Femur (tissue), 1 donor: ENCODE measurements around the gene DLL3.

Experiments
- DNase-seq: peaks from one replicate; pipeline ENCODE4 v3.0.0-alpha.2; 2017

The DLL3 gene

DNA sequence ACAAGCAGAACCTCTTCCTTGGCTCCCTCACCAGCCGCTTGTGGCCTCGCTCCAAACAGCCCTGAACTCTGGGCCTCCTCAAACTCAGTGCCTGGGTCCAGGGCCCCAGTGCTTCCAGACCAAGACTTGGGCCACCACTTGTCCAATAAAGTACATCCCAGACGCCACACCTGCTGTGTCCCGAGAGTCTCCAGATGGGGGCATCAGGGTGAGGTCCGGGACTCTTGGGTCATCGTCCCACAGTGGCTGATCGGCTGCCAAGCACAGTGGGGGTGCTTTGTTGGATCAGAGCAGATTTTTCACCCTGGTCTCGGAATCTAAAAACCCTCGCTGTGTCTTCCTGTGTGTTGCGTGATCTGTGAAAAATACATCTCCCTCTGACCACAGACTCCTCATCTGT, 9.0 kb upstream of the DLL3 start:
- no peak for DNase-seq

DNA sequence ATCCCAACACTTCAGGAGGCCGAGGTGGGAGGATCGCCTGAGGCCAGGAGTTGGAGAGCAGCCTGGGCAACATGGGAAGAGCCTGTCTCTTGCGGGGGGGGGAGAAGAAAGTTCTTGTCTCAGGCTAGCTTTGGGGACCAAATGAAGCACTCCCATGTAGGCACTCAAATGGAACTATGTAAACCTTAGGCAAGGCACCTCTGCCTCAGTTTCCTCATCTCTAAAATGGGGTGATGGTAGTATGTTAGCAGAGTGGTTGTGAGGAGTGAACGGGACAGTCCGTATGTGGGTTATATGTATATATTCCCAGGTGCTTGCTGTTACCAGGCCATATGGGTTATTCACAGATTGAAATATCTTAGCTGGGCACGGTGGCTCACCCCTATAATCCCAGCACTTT, 6.5 kb upstream of the DLL3 start:
- DNase-seq = no peak

GRCh38 chr19:39492788-39493187, 6.0 kb upstream of the DLL3 start:
- DNase-seq = no peak

DNA sequence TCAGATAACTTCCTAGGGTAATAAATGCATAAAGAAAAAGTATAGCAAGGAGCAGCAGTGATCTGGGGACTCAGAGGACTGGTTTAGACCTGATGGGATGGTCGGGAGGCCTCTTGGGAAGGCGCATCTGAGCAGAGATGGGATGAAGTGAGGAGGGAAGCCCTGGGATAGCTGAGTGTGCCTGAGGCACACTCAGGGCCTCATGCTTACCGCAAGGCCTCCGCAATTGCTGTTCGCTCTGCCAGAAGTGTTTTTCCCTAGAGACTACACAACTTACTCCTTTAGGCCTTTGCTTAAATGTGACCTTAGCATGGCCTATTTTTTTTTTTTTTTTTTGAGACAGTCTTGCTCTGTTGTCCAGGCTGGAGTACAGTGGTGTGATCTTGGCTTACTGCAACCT, 4.1 kb upstream of the DLL3 start:
- no peak for DNase-seq

GRCh38 chr19:39496063-39496462, 2.7 kb upstream of the DLL3 start:
- no peak for DNase-seq

DNA sequence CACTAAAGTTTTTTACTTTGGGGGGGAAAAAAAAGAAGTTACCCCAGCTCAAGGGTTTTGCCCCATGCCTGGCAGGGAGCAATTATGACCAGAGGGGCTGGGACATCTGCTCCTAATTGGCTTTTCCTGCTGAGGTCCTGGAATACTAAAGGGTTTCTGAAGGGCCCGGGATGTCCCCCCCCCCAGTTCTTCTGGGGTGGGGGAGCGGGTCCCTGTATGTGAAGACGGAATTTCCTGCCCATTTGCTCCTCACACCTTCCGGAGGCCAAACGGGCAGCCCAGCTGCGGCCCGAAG, 1.1 kb upstream of the DLL3 start:
- no peak for DNase-seq

DNA sequence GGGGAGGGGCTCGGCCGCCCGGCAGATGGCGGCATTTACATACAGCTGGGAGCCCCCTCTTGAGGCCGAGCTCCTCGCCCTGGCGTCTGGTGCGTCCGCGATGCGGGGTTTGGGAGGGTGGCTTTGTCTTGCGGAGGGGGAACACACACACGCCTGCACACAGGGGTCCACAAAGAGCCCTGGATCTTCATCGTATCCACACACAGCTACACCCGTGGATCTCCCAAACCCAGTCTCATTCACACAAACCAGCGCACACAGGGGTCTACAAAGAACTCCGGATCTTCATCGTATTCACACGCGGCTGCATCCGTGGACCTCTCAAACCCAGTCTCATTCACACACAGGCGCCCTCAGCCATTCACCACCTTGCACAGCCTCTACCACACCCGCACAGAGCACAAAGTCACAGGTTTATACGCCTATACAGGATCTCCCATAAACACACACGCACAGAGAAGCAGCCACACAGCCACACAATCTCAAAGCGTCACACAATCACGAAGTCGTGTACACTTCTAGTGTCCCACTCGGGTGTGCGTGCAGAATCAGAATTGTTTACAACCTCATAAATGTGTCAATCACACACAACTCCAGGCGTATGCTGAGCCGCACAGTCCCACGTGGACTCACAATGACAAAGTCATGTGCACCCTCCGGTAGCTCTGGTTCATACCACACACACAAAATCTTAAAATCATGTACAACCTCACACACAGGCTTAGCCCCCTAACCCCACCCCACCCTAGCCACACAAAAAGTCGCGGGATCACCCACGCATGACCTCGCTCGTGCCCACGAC, 550 bp upstream of the DLL3 start:
- DNase-seq = peak; percentile 60

DNA sequence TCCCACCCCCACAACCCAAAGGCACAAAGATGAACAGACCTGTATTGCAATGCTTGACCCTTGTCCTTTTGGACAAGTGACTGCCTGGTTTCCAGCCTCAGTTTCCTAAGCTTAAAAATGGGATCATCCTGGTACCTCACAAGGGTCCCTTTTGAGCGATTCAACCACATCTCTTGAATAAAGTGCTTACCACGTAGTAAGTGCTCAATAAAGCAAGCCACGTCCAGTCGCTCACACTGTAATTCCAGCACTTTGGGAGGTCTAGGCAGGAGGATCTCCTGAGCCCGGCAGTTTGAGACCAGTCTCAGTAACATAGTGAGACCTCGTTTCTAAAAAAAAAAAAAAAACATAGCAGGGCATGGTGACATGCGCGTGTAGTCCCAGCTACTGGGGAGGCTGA, 1.2 kb downstream of the DLL3 start:
- no peak for DNase-seq

GRCh38 chr19:39500543-39500942, 1.8 kb downstream of the DLL3 start:
- no peak for DNase-seq

- no peak for DNase-seq
Measured at GRCh38 chr19:39501340-39501739, 2.6 kb downstream of the DLL3 start.

DNA sequence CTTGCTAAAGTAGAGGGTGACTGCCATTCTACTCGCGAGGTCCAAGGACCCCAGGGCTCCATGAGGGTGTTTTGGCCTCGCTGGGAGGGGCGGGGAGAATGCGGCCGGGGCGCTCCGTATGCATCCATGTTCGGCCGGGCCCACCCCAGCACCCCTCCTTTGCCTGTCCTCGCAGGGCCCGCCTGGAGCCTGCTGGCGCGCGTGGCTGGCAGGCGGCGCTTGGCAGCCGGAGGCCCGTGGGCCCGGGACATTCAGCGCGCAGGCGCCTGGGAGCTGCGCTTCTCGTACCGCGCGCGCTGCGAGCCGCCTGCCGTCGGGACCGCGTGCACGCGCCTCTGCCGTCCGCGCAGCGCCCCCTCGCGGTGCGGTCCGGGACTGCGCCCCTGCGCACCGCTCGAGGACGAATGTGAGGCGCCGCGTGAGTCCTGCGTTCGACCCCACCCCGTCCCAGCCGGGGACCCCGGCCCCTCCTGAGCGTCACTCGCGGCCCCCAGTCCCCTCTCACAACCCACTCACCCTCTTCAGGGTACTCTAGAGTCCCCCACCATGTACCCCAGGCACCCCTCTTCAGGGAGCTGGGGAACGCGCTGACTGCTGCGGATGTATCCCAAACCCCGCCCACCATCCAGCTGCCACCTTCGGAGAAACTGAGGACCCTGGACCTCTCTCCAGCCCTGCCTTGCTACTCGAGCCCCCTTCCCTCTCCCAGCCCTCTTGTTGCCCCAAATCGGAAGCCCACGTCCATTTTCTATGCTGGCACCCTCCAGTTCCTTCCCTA, 4.1 kb downstream of the DLL3 start:
- peak; percentile 71 for DNase-seq

DNA sequence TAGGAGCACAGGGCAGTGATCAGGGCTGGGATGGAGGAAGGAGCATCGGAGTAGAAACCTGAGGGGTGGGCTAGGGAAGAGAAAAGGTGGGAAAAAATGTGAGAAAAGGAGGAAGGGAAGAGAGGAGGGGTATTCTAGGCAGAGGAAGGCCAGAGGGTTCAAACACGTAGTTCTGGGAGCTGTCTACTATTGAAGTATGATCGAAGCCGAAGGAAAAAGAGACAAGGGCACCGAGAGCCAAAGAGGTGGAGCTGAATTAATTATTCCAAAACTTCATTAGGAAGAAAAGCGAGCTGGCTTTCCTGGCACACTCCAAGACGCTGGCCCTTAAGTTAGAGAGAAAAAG, 7.8 kb downstream of the DLL3 start:
- DNase-seq = no peak

DNA sequence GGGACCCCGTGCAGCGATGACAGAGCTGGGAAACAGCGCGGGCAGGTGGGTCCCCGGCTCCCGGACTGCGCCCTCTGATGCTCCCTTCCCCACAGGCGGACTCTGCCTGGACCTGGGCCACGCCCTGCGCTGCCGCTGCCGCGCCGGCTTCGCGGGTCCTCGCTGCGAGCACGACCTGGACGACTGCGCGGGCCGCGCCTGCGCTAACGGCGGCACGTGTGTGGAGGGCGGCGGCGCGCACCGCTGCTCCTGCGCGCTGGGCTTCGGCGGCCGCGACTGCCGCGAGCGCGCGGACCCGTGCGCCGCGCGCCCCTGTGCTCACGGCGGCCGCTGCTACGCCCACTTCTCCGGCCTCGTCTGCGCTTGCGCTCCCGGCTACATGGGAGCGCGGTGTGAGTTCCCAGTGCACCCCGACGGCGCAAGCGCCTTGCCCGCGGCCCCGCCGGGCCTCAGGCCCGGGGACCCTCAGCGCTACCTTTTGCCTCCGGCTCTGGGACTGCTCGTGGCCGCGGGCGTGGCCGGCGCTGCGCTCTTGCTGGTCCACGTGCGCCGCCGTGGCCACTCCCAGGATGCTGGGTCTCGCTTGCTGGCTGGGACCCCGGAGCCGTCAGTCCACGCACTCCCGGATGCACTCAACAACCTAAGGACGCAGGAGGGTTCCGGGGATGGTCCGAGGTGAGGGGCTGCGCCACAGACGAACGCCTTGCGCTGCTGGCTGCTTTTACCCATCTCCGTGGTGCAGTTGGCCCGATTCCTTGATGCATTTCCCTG, 8.4 kb downstream of the DLL3 start:
- DNase-seq = peak; percentile 65

- no peak for DNase-seq
Measured at GRCh38 chr19:39507715-39508364, 9.1 kb downstream of the DLL3 start.

DNA sequence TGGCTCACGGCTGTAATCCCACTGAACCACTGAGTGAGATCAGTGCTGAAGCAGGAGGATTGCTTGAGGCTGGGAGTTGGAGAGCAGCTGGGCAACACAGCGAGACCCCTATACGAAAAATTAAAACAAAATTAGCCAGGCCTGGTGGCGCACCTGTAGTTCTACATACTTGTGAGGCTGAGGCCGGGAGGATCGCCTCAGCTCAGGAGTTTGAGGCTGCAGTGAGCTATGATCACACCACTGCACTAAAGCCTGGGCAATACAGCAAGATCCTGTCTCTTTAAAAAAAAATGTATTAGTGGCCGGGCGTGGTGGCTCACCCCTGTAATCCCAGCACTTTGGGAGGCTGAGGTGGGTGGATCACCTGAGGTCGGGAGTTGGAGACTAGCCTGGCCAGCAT, 9.9 kb downstream of the DLL3 start:
- DNase-seq = no peak

GRCh38 chr19:39509233-39509632, 10.5 kb downstream of the DLL3 start:
- DNase-seq = no peak

DNA sequence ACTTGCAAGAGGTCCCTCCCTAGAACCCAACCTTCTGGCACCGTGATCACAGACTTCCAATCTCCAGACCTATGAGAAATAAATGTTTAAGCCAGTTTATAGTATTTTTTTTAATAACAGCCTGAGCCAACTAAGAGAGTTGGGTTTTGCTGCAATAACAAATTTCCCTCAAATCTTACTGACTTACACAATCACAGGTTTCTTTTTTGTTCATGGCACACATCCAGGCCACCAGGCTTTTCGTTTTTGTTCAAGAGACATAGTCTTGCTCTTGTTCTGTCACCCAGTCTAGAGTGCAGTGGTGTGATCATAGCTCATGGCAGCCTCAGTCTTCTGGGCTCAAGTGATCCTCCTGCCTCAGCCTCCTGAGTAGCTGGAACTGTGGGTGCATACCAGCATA, 14.2 kb downstream of the DLL3 start:
- no peak for DNase-seq

DNA sequence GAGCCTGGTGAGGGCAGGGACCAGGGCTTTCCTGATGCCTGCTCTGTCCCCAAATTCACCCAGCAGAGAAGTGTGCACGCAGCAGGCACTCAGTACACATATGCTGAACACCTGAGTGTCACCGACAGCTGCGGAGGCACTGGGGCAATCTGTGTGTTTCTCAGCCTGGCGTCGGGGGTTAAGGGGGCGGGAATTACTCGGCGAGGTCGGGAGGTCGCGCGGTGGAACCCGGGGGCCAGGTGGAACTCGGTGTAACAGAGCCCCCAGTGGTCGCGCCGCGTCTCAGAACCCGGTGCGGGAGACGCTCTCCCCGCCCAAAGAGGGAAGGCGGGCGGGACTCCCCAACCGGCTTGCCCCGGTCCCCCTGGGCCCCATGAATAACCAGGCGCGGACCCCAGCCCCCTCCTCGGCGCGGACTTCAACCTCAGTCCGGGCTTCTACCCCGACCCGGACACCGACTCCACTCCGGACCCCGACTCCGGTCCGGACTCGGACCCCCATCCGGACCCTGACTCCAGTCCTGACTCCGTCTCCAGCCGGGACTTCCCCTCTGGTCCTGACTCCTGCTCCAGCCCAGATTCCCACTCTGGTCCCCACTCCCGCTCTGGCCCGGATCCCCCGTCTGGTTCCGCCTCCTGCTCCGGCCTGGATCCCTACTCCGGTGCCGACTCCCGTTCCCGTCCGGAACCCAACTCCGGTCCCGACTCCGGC, 16.2 kb downstream of the DLL3 start, which contains the start of gene SELENOV:
TSS of gene SELENOV (plus strand) at position 300 of the 711 bp plus-strand sequence. CDS start at position 374, 74 bp downstream.
- DNase-seq = peak; percentile 42

GRCh38 chr19:39515551-39516191, 16.9 kb downstream of the DLL3 start:
- no peak for DNase-seq

DNA sequence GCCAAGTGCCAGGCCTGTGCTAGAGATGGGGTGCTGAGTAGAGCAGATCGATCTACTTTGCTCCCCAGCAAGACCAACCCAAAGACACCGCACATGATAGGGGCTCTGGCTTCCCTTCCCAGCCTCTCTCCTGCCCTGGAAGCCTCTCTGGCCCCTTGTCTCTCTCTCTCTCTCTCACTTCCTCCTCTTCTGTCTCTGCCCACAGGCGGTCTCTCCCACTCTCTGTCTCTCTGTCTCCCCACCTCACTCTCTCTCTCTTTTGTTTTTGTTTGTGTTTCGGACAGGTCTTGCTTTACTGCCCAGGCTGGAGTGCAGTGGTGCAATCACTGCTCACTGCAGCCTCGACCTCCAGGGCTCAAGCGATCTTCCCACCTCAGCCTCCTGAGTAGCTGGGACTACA, 17.5 kb downstream of the DLL3 start:
- DNase-seq = no peak

- DNase-seq = no peak
Measured at GRCh38 chr19:39517432-39517831, 18.7 kb downstream of the DLL3 start.

GRCh38 chr19:39518458-39518857, 19.7 kb downstream of the DLL3 start:
- DNase-seq = no peak
